Calu3 (cell line): ENCODE results near the gene WDR82. TPM values are rescaled to one million over a fixed set of nuclear protein-coding genes. Genes with fewer than 3 reads are reported as not detected.

Source experiments
- BruUV-seq: library from RNA; stranded (reverse); fragments of 400-500 nt; replicated peaks from 2 replicates; lab custom pipeline; 2021; lab: Mats Ljungman, UMichigan
- CTCF ChIA-PET: fragments of 300-600 bp; sonication (Branson Sonifier 250); formaldehyde crosslinking; loops from one replicate; lab custom pipeline; 2022; ENCODE audit warnings: antibody characterized with exemption; lab: Charles Lee
- DNase-seq: peaks from one replicate; pipeline ENCODE4 v3.0.0; 2022
- H3K27ac Mint-ChIP-seq: one replicate; pipeline ENCODE4 v1.8.0; 2022; ENCODE audit warnings: mixed read lengths; ENCODE audit not compliant: unreplicated experiment
- H3K27me3 Mint-ChIP-seq: one replicate; pipeline ENCODE4 v1.8.0; 2022; ENCODE audit warnings: mixed read lengths; ENCODE audit not compliant: unreplicated experiment
- H3K36me3 Mint-ChIP-seq: one replicate; pipeline ENCODE4 v1.8.0; 2022; ENCODE audit warnings: mild to moderate bottlenecking, moderate library complexity, mixed read lengths; ENCODE audit not compliant: insufficient read depth, unreplicated experiment
- H3K4me1 Mint-ChIP-seq: one replicate; pipeline ENCODE4 v1.8.0; 2022; ENCODE audit warnings: mild to moderate bottlenecking, low read depth, mixed read lengths; ENCODE audit not compliant: unreplicated experiment
- H3K4me3 Mint-ChIP-seq: one replicate; pipeline ENCODE4 v1.8.0; 2022; ENCODE audit warnings: mild to moderate bottlenecking, low read depth, moderate library complexity, mixed read lengths; ENCODE audit not compliant: unreplicated experiment
- H3K9me3 Mint-ChIP-seq: one replicate; pipeline ENCODE4 v1.8.0; 2022; ENCODE audit warnings: low read depth, mixed read lengths; ENCODE audit not compliant: unreplicated experiment
- CTCF ChIP-seq: fragments of 200-600 bp; IDR thresholded peaks from one replicate; pipeline ENCODE4 v1.8.0; 2022; ENCODE audit warnings: antibody characterized with exemption; ENCODE audit not compliant: unreplicated experiment
- intact Hi-C: fragments of 100-400 bp; cut with micrococcal nuclease; formaldehyde crosslinking; loops from one replicate; pipeline ENCODE4 v1.10.0; 2022; ENCODE audit not compliant: unreplicated experiment
- total RNA-seq: library from RNA; stranded (reverse); gene quantifications from 2 replicates; pipeline ENCODE4 v1.2.3, GENCODE V29; 2022

Gene WDR82
- total RNA-seq, 1 experiment from 2014 or later, result 59.7 TPM

DNA sequence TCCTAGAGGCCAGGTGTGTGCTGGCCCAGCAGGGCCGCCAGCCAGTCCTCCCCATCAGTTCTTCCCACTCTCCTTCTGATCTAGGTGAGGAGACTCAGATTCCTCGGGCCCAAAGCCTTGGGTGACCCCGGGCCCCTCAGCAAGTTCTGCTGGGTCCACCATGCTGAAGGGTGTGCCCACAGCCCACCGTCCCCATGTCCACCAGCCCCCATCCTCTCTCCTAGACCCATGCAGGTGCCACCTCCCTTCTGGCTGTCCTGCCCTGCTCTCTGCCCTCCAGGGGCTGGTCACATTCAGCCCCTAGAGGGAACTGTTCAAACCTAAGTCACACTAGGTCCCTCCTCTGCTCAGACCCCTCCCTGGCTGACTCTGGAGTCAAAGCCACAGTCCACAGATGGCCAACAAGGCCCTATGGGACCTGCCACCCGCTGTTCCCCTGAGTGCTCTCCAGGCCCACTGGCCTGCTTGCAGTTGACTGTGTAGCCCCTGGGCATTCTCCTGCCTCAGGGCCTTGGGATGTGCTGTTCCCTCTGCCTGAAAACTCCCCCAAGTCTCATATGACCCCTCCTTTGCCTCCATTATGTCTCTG, 52.1 kb downstream of the WDR82 start:
- CTCF ChIA-PET, result no interaction called here
- no peak for TF ChIP-seq CTCF
- Mint-ChIP-seq H3K27me3 (no peaks in the 10 kb centered on the region), H3K36me3 (peaks cover 13% of the 10 kb centered on the region), H3K4me1 (no peaks in the 10 kb centered on the region), H3K27ac (no peak overlapping the region), H3K9me3 (no peaks in the 10 kb centered on the region), H3K4me3 (no peak overlapping the region)
- BruUV-seq, result no TSS peak
- intact Hi-C loops, result no loop called here
- DNase-seq, result no peak

DNA sequence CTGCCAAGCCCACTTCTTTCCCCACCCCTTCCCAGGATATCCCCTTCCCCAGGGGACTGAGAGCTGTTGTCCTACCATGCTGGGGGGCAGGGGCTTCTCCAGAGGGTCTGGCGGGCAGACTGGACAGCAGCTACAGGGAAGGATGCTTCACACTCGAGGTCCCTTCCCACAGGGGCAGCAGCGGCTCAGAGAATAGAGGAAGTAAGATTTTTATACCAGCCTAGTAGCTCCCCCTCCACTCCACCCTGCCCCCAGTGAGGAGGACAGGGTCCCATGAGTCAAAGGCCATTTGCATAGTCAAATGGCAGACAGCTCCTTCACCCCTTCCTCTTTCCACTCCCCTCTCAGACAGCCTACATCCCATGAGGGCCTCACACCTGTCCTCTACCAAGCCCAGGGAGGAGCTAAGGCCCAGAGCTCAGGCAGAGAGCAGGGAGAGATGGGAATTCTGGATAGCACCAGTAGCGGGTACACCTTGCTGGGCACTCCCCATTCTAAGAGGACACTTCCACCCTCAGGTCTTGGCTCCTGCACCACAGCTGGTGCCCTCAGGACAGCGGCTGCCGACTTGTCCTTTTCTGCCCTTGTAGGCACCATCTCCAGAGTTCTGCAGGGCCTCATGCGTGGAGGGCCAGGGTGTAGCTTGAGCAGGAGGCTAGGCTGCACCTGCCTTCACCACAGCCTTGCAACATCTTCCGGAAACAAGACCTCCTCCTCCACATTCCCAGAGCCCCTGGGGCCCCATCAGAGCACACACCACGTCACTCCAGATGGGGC, 52.8 kb downstream of the WDR82 start, which contains the start of gene TLR9:
TLR9 (minus strand) TSS at position 194 of the 777 bp plus-strand sequence; CDS start at position 78, 116 bp downstream.
- H3K27ac Mint-ChIP-seq, result no peak within 1 kb of the TSS
- no peak for TF ChIP-seq CTCF
- BruUV-seq, result no TSS peak

GRCh38 chr3:52223449-52224408, 54.7 kb downstream of the WDR82 start:
- no peak for DNase-seq
- BruUV-seq, result no TSS peak
- no peaks in the 10 kb centered on the region for H3K27me3 Mint-ChIP-seq
- H3K9me3 Mint-ChIP-seq, result no peaks in the 10 kb centered on the region
- no peak overlapping the region for H3K27ac Mint-ChIP-seq
- H3K4me1 Mint-ChIP-seq, result peaks cover 7% of the 10 kb centered on the region
- no peak overlapping the region for H3K4me3 Mint-ChIP-seq
- no peaks in the 10 kb centered on the region for H3K36me3 Mint-ChIP-seq
- CTCF ChIA-PET, result interaction anchor here (0.6 kb wide), 1 partner anchor 15 kb away, joined by 3 read pairs; the partner anchor contains the start of gene TWF2
- TF ChIP-seq CTCF, result no peak
- intact Hi-C loops, result no loop called here

More for the DNA sequence above, 52.8 kb downstream of the WDR82 start, which contains the start of gene TLR9:
- Mint-ChIP-seq H3K4me1 (no peaks in the 10 kb centered on the region), H3K36me3 (peaks cover 7% of the 10 kb centered on the region), H3K9me3 (no peaks in the 10 kb centered on the region), H3K27me3 (no peaks in the 10 kb centered on the region), H3K4me3 (no peak within 1 kb of the TSS)
- CTCF ChIA-PET, result interaction anchor here (0.8 kb wide), 1 partner anchor 99 kb away, joined by 3 read pairs; no protein-coding TSS in a partner anchor
- intact Hi-C loops, result no loop called here
- no peak for DNase-seq
